ENCODE measurements around the gene ADGRV1. TPM values are rescaled to one million over a fixed set of nuclear protein-coding genes. Genes with fewer than 3 reads are reported as not detected.
A peak's percentile ranks its signal among the peaks of the same experiment; 100 is the strongest.

Gene ADGRV1
- polyA plus RNA-seq, 1 of the 3 experiments (the other 2 are of a cell fraction) = 0.23 TPM

GRCh38 chr5:91098541-91098940 lies 539.9 kb downstream of the ADGRV1 start:
- H3K36me3 ChIP-seq (replicated peaks in 1 of 2; ENCODE audit: control insufficient read depth in 1 of 2, insufficient read depth in 2 of 2, low read length in 1 of 2) = no peaks in the 10 kb centered on the region
- H3K9ac ChIP-seq = no peak overlapping the region
- WGBS (ENCODE audit: low lambda C conversion rate) = 87% methylated on average over 3 of the region's 3 CpGs
- no peaks in the 10 kb centered on the region for H3K27me3 ChIP-seq (ENCODE audit: insufficient read depth)
- TF ChIP-seq PBX3 (IDR thresholded peaks at IDR 0.05) (no peak), GATA2 (CRISPR knock-in tag; IDR thresholded peaks at IDR 0.05) (no peak), EP300 (IDR thresholded peaks at IDR 0.05; ENCODE audit: borderline replicate concordance in 1 of 2, low read depth in 1 of 2, low read length in 1 of 2) (no peak), MAX (IDR thresholded peaks at IDR 0.05; ENCODE audit: low read depth) (no peak), MXI1 (IDR thresholded peaks at IDR 0.05; ENCODE audit: low read depth, low read length) (no peak), SMC3 (IDR thresholded peaks at IDR 0.05; ENCODE audit: low read depth, low read length) (no peak), RCOR1 (IDR thresholded peaks at IDR 0.05; ENCODE audit: low read length) (no peak), TAF1 (IDR thresholded peaks at IDR 0.05; ENCODE audit: borderline replicate concordance, low read depth, low read length) (no peak), POLR2AphosphoS5 (IDR thresholded peaks at IDR 0.05; ENCODE audit: low read depth, low read length) (no peak), NFIC (IDR thresholded peaks at IDR 0.05; ENCODE audit: borderline replicate concordance) (no peak), IRF3 (IDR thresholded peaks at IDR 0.05; ENCODE audit: low read depth, low read length) (no peak)
- ChIA-PET CTCF (interaction anchor here (0.6 to 3.1 kb wide), 9 partner anchors 128 to 321 kb away, joined by 3 to 33 read pairs (median 4); no protein-coding TSS in a partner anchor), POLR2A (no interaction called here)
- H3K9me2 ChIP-seq = no peaks in the 10 kb centered on the region
- H3K79me2 ChIP-seq (ENCODE audit: insufficient read depth) = no peaks in the 10 kb centered on the region
- H3K4me3 ChIP-seq (ENCODE audit: low read depth in 2 of 2, low read length in 1 of 2) = no peak overlapping the region
- H3K4me2 ChIP-seq = no peak overlapping the region
- H2AFZ ChIP-seq (ENCODE audit: low read depth) = no peak overlapping the region
- H3F3A ChIP-seq (replicated peaks; ENCODE audit: insufficient read depth) = no peaks in the 10 kb centered on the region
- peaks cover 0 to 2% of the 10 kb centered on the region in 2 experiments; a peak in 2 of 4 replicates for H3K4me1 ChIP-seq (ENCODE audit: control insufficient read depth in 1 of 2, insufficient read depth in 2 of 2, low read depth in 1 of 2, low read length in 1 of 2)
- DNase-seq = no peak
- H3K27ac ChIP-seq (ENCODE audit: low read depth in 2 of 2, low read length in 1 of 2) = no peak overlapping the region
- no peaks in the 10 kb centered on the region for H3K9me3 ChIP-seq
- H4K20me1 ChIP-seq (ENCODE audit: insufficient read depth) = no peaks in the 10 kb centered on the region

GRCh38 chr5:91101600-91102379 lies 543.2 kb downstream of the ADGRV1 start:
- peaks cover 0 to 2% of the 10 kb centered on the region in 2 experiments; a peak in 1 of 4 replicates for H3K4me1 ChIP-seq (ENCODE audit: control insufficient read depth in 1 of 2, insufficient read depth in 2 of 2, low read depth in 1 of 2, low read length in 1 of 2)
- ChIA-PET POLR2A (no interaction called here), CTCF (interaction anchor here (0.5 to 4.7 kb wide), 12 partner anchors 8 to 318 kb away, joined by 3 to 62 read pairs (median 4); partner anchors contain the start of gene ARRDC3)
- H3K36me3 ChIP-seq (replicated peaks in 1 of 2; ENCODE audit: control insufficient read depth in 1 of 2, insufficient read depth in 2 of 2, low read length in 1 of 2) = no peaks in the 10 kb centered on the region
- H3K4me3 ChIP-seq (ENCODE audit: low read depth in 2 of 2, low read length in 1 of 2) = no peak overlapping the region
- H2AFZ ChIP-seq (ENCODE audit: low read depth) = peak overlapping the region; percentile 87
- WGBS (ENCODE audit: low lambda C conversion rate) = 32% methylated on average over 8 of the region's 8 CpGs
- H3K9me3 ChIP-seq = peaks cover 6% of the 10 kb centered on the region; the same call in 1 of the 2 replicates
- no peaks in the 10 kb centered on the region for H3K9me2 ChIP-seq
- H4K20me1 ChIP-seq (ENCODE audit: insufficient read depth) = no peaks in the 10 kb centered on the region
- no peak overlapping the region for H3K9ac ChIP-seq
- no peaks in the 10 kb centered on the region for H3K27me3 ChIP-seq (ENCODE audit: insufficient read depth)
- H3K79me2 ChIP-seq (ENCODE audit: insufficient read depth) = no peaks in the 10 kb centered on the region
- peaks cover 3% of the 10 kb centered on the region for H3F3A ChIP-seq (replicated peaks; ENCODE audit: insufficient read depth)
- DNase-seq = peak; percentile 71
- H3K4me2 ChIP-seq = no peak overlapping the region
- peak overlapping the region; percentile 11 to 39; a peak in 2 of 4 replicates for H3K27ac ChIP-seq (ENCODE audit: low read depth in 2 of 2, low read length in 1 of 2)
- TF ChIP-seq RAD21 (IDR thresholded peaks at IDR 0.05; ENCODE audit: low read length) = peak; percentile 96
- TF ChIP-seq TEAD4 (IDR thresholded peaks at IDR 0.05; ENCODE audit: borderline replicate concordance, insufficient read depth) = no peak
- TF ChIP-seq SIN3A (IDR thresholded peaks at IDR 0.05; ENCODE audit: borderline replicate concordance, low read depth, low read length) = 0 out of 2 replicates have a peak, but pooled peaks have one; percentile 34
- TF ChIP-seq RCOR1 (IDR thresholded peaks at IDR 0.05; ENCODE audit: low read length) = 0 out of 2 replicates have a peak, but pooled peaks have one; percentile 29
- TF ChIP-seq JUND (IDR thresholded peaks at IDR 0.05) = no peak
- TF ChIP-seq RFX5 (IDR thresholded peaks at IDR 0.05; ENCODE audit: low read length) = no peak
- no peak for TF ChIP-seq TCF12 (IDR thresholded peaks at IDR 0.05)
- no peak for TF ChIP-seq MEF2A (IDR thresholded peaks at IDR 0.05; ENCODE audit: borderline replicate concordance, low read depth)
- no peak for TF ChIP-seq REST (IDR thresholded peaks at IDR 0.05; ENCODE audit: low read depth, low read length)
- no peak for TF ChIP-seq EZH2phosphoT487 (IDR thresholded peaks at IDR 0.05; ENCODE audit: borderline replicate concordance, low read depth)
- TF ChIP-seq FOSL2 (IDR thresholded peaks at IDR 0.05; ENCODE audit: borderline replicate concordance, low read depth) = no peak

All from SK-N-SH (cell line).